ENCODE measurements around the gene GNG2.

DNA sequence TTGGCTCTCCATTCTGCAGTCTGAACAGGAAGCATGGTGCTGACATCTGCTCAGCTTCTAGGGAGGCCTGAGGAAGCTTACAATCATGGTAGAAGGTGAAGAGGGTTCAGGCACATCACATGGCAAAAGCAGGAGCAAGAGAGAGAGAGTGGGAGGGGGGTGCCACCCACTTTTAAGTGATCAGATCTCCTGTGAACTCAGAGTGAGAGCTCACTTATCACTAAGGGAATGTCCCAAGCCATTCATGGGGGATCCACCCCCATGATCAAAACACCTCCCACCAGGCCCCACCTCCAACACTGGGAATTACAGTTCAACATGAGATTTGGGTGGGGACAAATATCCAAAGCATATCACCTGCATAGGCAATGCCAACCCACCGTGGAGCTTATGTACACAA lies 9.8 kb upstream of the GNG2 start:
- no peak for TF ChIP-seq CTCF (IDR thresholded peaks at IDR 0.05; ENCODE audit: borderline replicate concordance, extremely low read depth, low read length, poor library complexity, severe bottlenecking)
- TF ChIP-seq EZH2 (IDR thresholded peaks at IDR 0.05; ENCODE audit: borderline replicate concordance, low read depth, low read length, severe bottlenecking), result no peak
